ENCODE data around the gene TRIM63. TPM values are rescaled to one million over a fixed set of nuclear protein-coding genes. Genes with fewer than 3 reads are reported as not detected.

The TRIM63 gene
- total and polyA plus RNA-seq, 2 of the 8 experiments (the other 6 are each of a cell fraction or from before 2014, with no cell fraction given), result not detected

DNA sequence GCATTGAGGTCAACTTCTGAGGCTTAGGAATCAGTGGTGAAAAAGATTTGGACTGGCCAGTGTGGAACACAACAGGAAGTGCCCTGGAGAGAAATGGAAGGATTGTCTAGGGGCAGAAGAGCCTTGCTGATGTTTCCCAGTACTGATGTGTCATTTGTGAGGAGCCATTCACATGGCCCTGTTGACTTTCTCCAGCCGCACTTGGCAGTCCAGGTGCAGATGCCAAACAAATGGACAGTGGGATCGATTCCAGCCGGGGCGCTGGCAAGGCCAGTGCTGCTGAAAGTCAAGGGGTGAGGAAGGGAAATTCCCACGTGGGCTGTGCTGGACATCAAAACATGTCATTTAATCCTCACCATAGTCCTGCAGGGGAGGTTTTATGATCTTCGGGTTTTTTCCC, 4.9 kb upstream of the TRIM63 start:
- Histone ChIP-seq H3K23ac (ENCODE audit: insufficient read length) (no peak overlapping the region), H4K8ac (ENCODE audit: extremely low read depth, insufficient read depth, low read length) (no peak overlapping the region), H2BK15ac (ENCODE audit: low read length) (no peak overlapping the region), H3K4me2 (ENCODE audit: insufficient read depth in 1 of 2, low read depth in 2 of 2, low read length in 2 of 2) (no peak overlapping the region), H3K4me3 (ENCODE audit: extremely low read depth in 1 of 4, insufficient read depth in 2 of 4, low read depth in 3 of 4, low read length in 4 of 4) (no peak overlapping the region), H2BK120ac (replicated peaks; ENCODE audit: low read depth, low read length) (no peak overlapping the region), H4K20me1 (replicated peaks in 1 of 2; ENCODE audit: control insufficient read depth in 1 of 2, insufficient read depth in 2 of 2, low read length in 2 of 2) (no peaks in the 10 kb centered on the region), H3K9ac (replicated peaks in 1 of 4; ENCODE audit: extremely low read depth in 1 of 4, low read depth in 3 of 4, low read length in 3 of 4) (no peak overlapping the region), H3K27me3 (replicated peaks in 1 of 4; ENCODE audit: control insufficient read depth in 3 of 4, extremely low read depth in 1 of 4, insufficient read depth in 3 of 4, low read length in 3 of 4) (no peaks in the 10 kb centered on the region), H2BK12ac (ENCODE audit: low read depth, low read length) (no peak overlapping the region), H3K14ac (ENCODE audit: insufficient read length) (no peak overlapping the region), H2BK5ac (ENCODE audit: low read depth, low read length) (no peak overlapping the region), H3K79me1 (ENCODE audit: low read depth, low read length) (no peaks in the 10 kb centered on the region), H2BK20ac (ENCODE audit: low read length) (no peak overlapping the region), H3K36me3 (ENCODE audit: control insufficient read depth in 2 of 4, insufficient read depth in 4 of 4, low read length in 3 of 4) (no peaks in the 10 kb centered on the region), H3K79me2 (ENCODE audit: control insufficient read depth in 1 of 2, insufficient read depth in 2 of 2, low read length in 2 of 2) (no peaks in the 10 kb centered on the region), H2AFZ (ENCODE audit: low read length) (no peak overlapping the region), H4K91ac (replicated peaks; ENCODE audit: insufficient read length, low read length) (no peak overlapping the region), H3K4me1 (replicated peaks in 1 of 4; ENCODE audit: control insufficient read depth in 3 of 4, insufficient read depth in 4 of 4, low read length in 3 of 4) (no peaks in the 10 kb centered on the region), H3K4ac (replicated peaks; ENCODE audit: insufficient read length, low read depth, low read length) (no peak overlapping the region), H3K18ac (ENCODE audit: extremely low read depth, low read length) (no peak overlapping the region), H3K56ac (replicated peaks; ENCODE audit: insufficient read length, low read depth, low read length) (no peak overlapping the region), H3K27ac (ENCODE audit: low read depth, low read length) (no peak overlapping the region), H3K9me3 (ENCODE audit: insufficient read depth in 2 of 2, low read depth in 1 of 2, low read length in 1 of 2) (no peaks in the 10 kb centered on the region), H2AK5ac (ENCODE audit: low read depth, low read length) (no peak overlapping the region), H4K5ac (ENCODE audit: insufficient read length, low read depth, low read length) (no peak overlapping the region), H3K23me2 (ENCODE audit: low read depth, low read length) (no peaks in the 10 kb centered on the region)
- TF ChIP-seq CBX5 (IDR thresholded peaks at IDR 0.05; ENCODE audit: low read depth, low read length), result no peak
- TF ChIP-seq EP300 (IDR thresholded peaks at IDR 0.05; ENCODE audit: borderline replicate concordance in 1 of 2, low read depth in 2 of 2, low read length in 2 of 2), result no peak
- no peak for TF ChIP-seq RNF2 (IDR thresholded peaks at IDR 0.05; ENCODE audit: borderline replicate concordance, low read depth, low read length, missing control alignments, poor library complexity, severe bottlenecking)
- CTCF ChIA-PET (ENCODE audit: partially characterized antibody), result interaction anchor here (0.7 to 4.9 kb wide), 4 partner anchors 10 to 32 kb away, joined by 4 to 23 read pairs (median 7); no protein-coding TSS in a partner anchor
- WGBS, 2 experiments (ENCODE audit: extremely low coverage in 1 of 2, insufficient coverage in 1 of 2, insufficient read length in 1 of 2, insufficient replicate concordance in 2 of 2, low coverage in 1 of 2, low lambda C conversion rate in 2 of 2, missing lambda C conversion rate in 1 of 2), result 92% methylated on average over 6 of the region's 6 CpGs; no CpG with 5 or more reads in 1 of the 2 experiments
- no peak for FAIRE-seq
- POLR2A ChIA-PET (ENCODE audit: partially characterized antibody), result no interaction called here
- no peak for DNase-seq (ENCODE audit: low read depth in 1 of 2, low spot score in 2 of 2)

Measured in H1 (cell line).